Measurements from ENCODE around the gene MPP1.

- TF ChIP-seq ZFX (IDR thresholded peaks at IDR 0.05) (no peak), CTCF (conservative IDR thresholded peaks at IDR 0.05) (no peak)
Observed at GRCh38 chrX:154751669-154752271, 53.5 kb downstream of the MPP1 start.

Measured in C4-2B (cell line).